ENCODE measurements around the gene CRISPLD2. TPM values are rescaled to one million over a fixed set of nuclear protein-coding genes. Genes with fewer than 3 reads are reported as not detected.

Gene CRISPLD2
- total RNA-seq, 4 donors from 2014 or later: 174 to 411 (median 219) TPM

DNA sequence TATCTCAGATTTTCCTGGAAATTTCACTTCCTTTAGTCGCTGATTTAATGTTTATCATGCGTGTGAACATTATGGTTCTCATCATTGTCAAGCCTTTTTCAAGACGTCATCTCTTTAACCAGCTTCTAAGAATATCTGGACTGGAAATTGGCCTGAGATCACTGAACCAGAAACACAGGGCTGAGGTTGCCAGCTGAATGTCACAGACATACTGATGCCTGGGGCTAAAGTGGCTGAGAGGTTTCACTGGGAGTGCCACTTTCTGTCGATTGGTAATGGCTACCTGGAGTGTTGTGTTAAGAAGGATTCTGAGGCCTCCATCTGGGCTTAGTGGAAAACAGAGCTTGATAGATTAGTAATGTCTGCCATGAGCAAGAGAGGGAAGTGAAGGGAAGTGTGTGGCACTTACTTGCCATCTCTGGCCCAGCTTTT, 54.2 kb downstream of the CRISPLD2 start:
- H3K4me3 ChIP-seq: no peak overlapping the region
- ATAC-seq: no peak
- no peaks in the 10 kb centered on the region for H3K9me3 ChIP-seq
- 28 to 57% methylated on average over 3 to 4 of the region's 4 CpGs for WGBS, 2 donors (ENCODE audit: low coverage in 1 of 2)
- peak overlapping the region in 1 of 4 donors; percentile 27 for H3K27ac ChIP-seq
- H3K36me3 ChIP-seq: peaks cover 0 to 98% of the 10 kb centered on the region in 2 donors
- TF ChIP-seq EP300 (IDR thresholded peaks at IDR 0.05) (no peak), POLR2A (IDR thresholded peaks at IDR 0.05) (no peak), POLR2AphosphoS5 (IDR thresholded peaks at IDR 0.05) (no peak)
- TF ChIP-seq, protein P1, sequence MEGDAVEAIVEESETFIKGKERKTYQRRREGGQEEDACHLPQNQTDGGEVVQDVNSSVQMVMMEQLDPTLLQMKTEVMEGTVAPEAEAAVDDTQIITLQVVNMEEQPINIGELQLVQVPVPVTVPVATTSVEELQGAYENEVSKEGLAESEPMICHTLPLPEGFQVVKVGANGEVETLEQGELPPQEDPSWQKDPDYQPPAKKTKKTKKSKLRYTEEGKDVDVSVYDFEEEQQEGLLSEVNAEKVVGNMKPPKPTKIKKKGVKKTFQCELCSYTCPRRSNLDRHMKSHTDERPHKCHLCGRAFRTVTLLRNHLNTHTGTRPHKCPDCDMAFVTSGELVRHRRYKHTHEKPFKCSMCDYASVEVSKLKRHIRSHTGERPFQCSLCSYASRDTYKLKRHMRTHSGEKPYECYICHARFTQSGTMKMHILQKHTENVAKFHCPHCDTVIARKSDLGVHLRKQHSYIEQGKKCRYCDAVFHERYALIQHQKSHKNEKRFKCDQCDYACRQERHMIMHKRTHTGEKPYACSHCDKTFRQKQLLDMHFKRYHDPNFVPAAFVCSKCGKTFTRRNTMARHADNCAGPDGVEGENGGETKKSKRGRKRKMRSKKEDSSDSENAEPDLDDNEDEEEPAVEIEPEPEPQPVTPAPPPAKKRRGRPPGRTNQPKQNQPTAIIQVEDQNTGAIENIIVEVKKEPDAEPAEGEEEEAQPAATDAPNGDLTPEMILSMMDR (IDR thresholded peaks at IDR 0.05): no peak
- no peaks in the 10 kb centered on the region for H3K27me3 ChIP-seq
- H3K4me1 ChIP-seq: no peaks in the 10 kb centered on the region

DNA sequence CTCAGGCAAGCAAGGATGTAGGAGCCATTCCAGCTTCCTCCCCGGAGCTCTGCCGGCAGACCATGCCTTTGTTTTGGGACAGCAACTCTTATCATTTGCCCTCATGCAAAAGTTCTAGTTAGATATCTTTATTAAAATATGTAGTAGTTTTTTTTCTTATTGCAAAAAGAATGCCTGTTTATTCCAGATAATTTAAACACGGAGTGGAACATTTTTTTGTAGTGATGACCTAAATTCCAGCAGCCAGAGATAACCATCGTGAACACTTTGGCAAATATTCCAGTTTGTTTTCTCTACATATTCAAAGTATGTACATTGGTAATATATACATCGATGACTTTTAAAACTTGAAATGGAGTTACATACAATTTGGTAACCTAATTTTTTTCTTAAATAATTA, 54.8 kb downstream of the CRISPLD2 start:
- Histone ChIP-seq H3K27ac (peak overlapping the region in 1 of 4 donors; percentile 29), H3K27me3 (no peaks in the 10 kb centered on the region), H3K4me3 (no peak overlapping the region), H3K4me1 (no peaks in the 10 kb centered on the region), H3K9me3 (no peaks in the 10 kb centered on the region), H3K36me3 (peaks cover 0 to 98% of the 10 kb centered on the region in 2 donors)
- no peak for TF ChIP-seq EP300 (IDR thresholded peaks at IDR 0.05)
- 62 to 64% methylated on average over 5 of the region's 5 CpGs for WGBS, 2 donors (ENCODE audit: low coverage in 1 of 2)
- no peak for ATAC-seq

DNA sequence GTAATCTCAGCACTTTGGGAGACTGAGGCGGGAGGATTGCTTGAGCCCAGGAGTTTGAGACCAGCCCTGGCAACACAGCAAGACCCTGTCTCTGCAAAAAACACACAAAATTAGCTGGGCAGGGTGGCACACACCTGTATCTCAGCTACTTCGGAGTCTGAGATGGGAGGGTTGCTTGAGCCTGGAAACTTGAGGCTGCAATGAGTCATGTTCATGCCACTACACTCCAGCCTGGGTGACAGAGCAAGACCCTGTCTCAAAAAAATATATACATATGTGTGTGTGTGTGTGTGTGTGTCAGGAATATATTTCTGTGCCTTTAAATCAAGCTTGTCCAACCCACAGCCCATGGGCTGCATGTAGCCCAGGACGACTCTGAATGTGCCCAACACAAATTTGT, 55.2 kb downstream of the CRISPLD2 start:
- Histone ChIP-seq H3K4me3 (no peak overlapping the region), H3K36me3 (peaks cover 0 to 98% of the 10 kb centered on the region in 2 donors), H3K9me3 (no peaks in the 10 kb centered on the region), H3K27me3 (no peaks in the 10 kb centered on the region), H3K27ac (peak overlapping the region in 1 of 4 donors; percentile 29), H3K4me1 (no peaks in the 10 kb centered on the region)
- no peak for TF ChIP-seq POLR2A (IDR thresholded peaks at IDR 0.05)
- TF ChIP-seq, protein P1 (IDR thresholded peaks at IDR 0.05): no peak
- no peak for TF ChIP-seq POLR2AphosphoS5 (IDR thresholded peaks at IDR 0.05)
- TF ChIP-seq EP300 (IDR thresholded peaks at IDR 0.05): no peak
- ATAC-seq: no peak
- 54 to 80% methylated on average over 1 to 2 of the region's 3 CpGs for WGBS, 2 donors (ENCODE audit: low coverage in 1 of 2)

DNA sequence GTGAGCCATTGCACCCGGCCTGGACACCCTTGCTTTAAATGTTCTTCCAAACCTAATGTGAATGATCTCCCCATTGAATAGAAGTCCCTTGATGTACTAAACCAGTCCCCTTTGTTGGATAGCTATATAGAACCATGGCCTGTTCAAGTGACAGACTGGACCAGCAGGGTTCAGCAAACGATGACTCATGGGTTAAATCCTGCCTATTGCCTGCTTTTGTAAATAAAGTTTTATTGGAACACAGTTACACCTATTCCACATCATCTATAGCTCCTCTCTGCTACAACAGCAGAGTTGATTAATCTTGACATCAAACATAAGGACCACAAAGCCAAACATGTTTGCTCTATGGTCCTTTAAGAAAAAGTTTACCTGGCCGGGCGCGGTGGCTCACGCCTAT, 56.1 kb downstream of the CRISPLD2 start:
- H3K27ac ChIP-seq: no peak overlapping the region
- ATAC-seq: no peak
- H3K4me1 ChIP-seq: peaks cover 0 to 2% (median 0%) of the 10 kb centered on the region in 3 donors
- peaks cover 0 to 98% of the 10 kb centered on the region in 2 donors for H3K36me3 ChIP-seq
- TF ChIP-seq POLR2A (IDR thresholded peaks at IDR 0.05) (no peak), EP300 (IDR thresholded peaks at IDR 0.05) (no peak), POLR2AphosphoS5 (IDR thresholded peaks at IDR 0.05) (no peak)
- TF ChIP-seq, protein P1 (IDR thresholded peaks at IDR 0.05): no peak
- H3K27me3 ChIP-seq: no peaks in the 10 kb centered on the region
- WGBS, 2 donors (ENCODE audit: low coverage in 1 of 2): 85 to 100% methylated on average over 1 to 5 of the region's 6 CpGs
- H3K9me3 ChIP-seq: no peaks in the 10 kb centered on the region
- no peak overlapping the region for H3K4me3 ChIP-seq

DNA sequence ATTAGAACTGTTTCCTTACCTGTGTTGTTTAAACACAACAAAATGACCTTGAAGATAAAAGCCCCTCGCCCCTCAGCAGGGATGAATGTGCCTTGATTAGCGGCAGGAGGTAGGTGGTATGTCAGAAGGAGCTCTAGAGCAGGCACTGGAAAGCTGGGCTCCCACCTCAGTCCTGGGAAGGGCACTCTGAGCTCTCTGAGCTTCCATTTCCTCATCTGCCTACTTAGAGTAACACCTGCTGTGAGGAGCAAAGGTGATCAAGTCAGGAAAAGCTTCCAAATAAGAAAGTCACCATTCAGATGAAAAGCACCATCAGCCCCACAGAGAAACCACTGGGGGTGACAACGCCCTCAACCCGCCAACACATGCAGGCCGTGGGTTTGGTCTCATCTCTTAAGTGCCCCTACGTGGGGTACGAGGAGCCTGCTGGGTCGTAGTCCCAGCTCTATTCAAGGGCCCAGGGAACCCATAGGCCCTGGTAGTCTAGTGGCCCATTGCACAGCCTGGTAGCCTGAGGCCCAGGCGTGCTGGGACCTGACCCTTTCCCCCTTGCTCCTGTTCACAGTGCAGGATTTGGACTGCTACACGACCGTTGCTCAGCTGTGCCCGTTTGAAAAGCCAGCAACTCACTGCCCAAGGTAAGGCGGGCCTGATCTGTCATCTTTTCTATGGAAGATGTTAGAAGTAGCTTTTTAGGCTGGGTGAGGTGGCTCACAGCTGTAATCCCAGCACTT, 57.3 kb downstream of the CRISPLD2 start:
- 56 to 71% methylated on average over 2 of the region's 13 CpGs for WGBS, 2 donors (ENCODE audit: low coverage in 1 of 2)
- H3K9me3 ChIP-seq: no peaks in the 10 kb centered on the region
- no peak overlapping the region for H3K4me3 ChIP-seq
- peak overlapping the region in 1 of 4 donors; percentile 37 for H3K27ac ChIP-seq
- no peak for ATAC-seq
- H3K4me1 ChIP-seq: peaks cover 0 to 14% (median 0%) of the 10 kb centered on the region in 3 donors
- H3K36me3 ChIP-seq: peaks cover 0 to 100% of the 10 kb centered on the region in 2 donors
- no peaks in the 10 kb centered on the region for H3K27me3 ChIP-seq
- TF ChIP-seq POLR2AphosphoS5 (IDR thresholded peaks at IDR 0.05): peak; percentile 7
- TF ChIP-seq, protein P1 (IDR thresholded peaks at IDR 0.05): no peak
